ENCODE measurements around the gene IMP4.

- TF ChIP-seq, protein P1, sequence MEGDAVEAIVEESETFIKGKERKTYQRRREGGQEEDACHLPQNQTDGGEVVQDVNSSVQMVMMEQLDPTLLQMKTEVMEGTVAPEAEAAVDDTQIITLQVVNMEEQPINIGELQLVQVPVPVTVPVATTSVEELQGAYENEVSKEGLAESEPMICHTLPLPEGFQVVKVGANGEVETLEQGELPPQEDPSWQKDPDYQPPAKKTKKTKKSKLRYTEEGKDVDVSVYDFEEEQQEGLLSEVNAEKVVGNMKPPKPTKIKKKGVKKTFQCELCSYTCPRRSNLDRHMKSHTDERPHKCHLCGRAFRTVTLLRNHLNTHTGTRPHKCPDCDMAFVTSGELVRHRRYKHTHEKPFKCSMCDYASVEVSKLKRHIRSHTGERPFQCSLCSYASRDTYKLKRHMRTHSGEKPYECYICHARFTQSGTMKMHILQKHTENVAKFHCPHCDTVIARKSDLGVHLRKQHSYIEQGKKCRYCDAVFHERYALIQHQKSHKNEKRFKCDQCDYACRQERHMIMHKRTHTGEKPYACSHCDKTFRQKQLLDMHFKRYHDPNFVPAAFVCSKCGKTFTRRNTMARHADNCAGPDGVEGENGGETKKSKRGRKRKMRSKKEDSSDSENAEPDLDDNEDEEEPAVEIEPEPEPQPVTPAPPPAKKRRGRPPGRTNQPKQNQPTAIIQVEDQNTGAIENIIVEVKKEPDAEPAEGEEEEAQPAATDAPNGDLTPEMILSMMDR (IDR thresholded peaks at IDR 0.05): no peak
- no peak for TF ChIP-seq POLR2A (IDR thresholded peaks at IDR 0.05)
- no peak for TF ChIP-seq POLR2AphosphoS5 (IDR thresholded peaks at IDR 0.05)
Measured at GRCh38 chr2:130357864-130358263, 15.2 kb downstream of the IMP4 start.
